NB4 (cell line): ENCODE measurements around the gene LOXL3.
A peak's percentile ranks its signal among the peaks of the same experiment; 100 is the strongest.

ENCODE experiments used
- MYC ChIP-seq: IDR thresholded peaks from 2 replicates; pipeline ENCODE4 v1.6.1; 2011; ENCODE audit warnings: low read depth, low read length
- POLR2A ChIP-seq: IDR thresholded peaks from 2 replicates; pipeline ENCODE4 v1.6.1; 2011; ENCODE audit warnings: mild to moderate bottlenecking; ENCODE audit not compliant: insufficient read length; ENCODE audit errors: extremely low read depth
- TF ChIP-seq, protein P1 (sequence below): IDR thresholded peaks from one replicate; pipeline ENCODE4 v1.5.1; 2012; ENCODE audit warnings: low read depth, low read length
- TF ChIP-seq, protein P2 (sequence below): IDR thresholded peaks from 2 replicates; pipeline ENCODE4 v1.6.1; 2011; ENCODE audit warnings: low read depth, low read length

DNA sequence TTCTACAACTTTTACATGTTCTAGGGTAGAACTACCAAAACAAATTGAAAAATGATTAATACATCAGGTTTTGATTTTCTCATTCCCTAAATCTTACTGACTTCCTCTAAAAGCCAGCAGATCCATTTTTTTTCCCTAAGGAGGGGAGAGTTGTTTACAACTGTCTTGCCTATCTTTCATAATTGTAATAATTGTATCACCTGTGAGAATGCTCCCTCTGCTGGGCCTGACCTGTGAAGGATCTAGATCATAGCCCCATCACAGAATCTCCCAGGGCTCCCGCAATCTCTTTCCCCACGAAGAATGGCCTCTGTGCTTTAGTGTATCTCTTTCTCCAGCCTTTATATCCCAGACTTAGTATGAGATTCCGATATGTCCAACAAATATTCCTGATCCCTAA is 9.1 kb downstream of the LOXL3 start:
- TF ChIP-seq, protein P1, sequence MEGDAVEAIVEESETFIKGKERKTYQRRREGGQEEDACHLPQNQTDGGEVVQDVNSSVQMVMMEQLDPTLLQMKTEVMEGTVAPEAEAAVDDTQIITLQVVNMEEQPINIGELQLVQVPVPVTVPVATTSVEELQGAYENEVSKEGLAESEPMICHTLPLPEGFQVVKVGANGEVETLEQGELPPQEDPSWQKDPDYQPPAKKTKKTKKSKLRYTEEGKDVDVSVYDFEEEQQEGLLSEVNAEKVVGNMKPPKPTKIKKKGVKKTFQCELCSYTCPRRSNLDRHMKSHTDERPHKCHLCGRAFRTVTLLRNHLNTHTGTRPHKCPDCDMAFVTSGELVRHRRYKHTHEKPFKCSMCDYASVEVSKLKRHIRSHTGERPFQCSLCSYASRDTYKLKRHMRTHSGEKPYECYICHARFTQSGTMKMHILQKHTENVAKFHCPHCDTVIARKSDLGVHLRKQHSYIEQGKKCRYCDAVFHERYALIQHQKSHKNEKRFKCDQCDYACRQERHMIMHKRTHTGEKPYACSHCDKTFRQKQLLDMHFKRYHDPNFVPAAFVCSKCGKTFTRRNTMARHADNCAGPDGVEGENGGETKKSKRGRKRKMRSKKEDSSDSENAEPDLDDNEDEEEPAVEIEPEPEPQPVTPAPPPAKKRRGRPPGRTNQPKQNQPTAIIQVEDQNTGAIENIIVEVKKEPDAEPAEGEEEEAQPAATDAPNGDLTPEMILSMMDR: peak; percentile 6
- TF ChIP-seq MYC (no peak), POLR2A (no peak)
- TF ChIP-seq, protein P2, sequence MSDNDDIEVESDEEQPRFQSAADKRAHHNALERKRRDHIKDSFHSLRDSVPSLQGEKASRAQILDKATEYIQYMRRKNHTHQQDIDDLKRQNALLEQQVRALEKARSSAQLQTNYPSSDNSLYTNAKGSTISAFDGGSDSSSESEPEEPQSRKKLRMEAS: no peak
